ENCODE data around the gene NME4.
A peak's percentile ranks its signal among the peaks of the same experiment; 100 is the strongest.
"Not testable (repeated sequence)": the region's sequence is repeated elsewhere in the genome, so short reads cannot be mapped to it uniquely, and the experiment has no call there.

The NME4 gene

DNA sequence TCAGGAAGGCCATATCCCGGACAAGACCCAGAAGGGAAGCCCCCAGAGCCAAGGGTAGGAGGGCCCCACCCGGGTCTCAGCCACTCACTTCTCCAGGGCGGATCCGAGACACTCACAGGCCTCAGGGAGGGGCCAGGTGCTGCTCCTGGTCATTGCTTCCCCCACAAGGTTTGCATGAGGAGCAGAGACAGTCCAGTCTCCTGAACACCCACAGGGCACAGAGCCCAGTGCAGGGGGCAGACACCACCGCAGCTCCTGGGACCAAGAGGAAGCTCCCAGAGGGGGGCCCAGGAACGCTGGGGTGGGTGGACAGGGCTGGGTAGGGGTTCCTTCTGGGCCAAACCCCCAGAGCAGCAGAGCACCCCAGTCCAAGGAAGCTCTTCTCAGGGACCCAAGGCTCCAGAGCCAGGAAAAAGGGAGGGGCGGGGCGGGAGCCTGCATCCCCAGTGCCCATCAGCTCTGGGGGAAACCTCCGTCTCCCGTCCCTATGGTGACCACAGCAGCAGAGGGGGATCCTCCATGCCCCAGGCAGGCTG, 26.0 kb upstream of the NME4 start:
- Mint-ChIP-seq H3K27ac (peak overlapping the region; percentile 94), H3K4me1 (peaks cover 21% of the 10 kb centered on the region), H3K4me3 (peak overlapping the region; percentile 84), H3K27me3 (no peaks in the 10 kb centered on the region), H3K36me3 (no peaks in the 10 kb centered on the region), H3K9me3 (no peaks in the 10 kb centered on the region)

GRCh38 chr16:371515-372301, 25.3 kb upstream of the NME4 start:
- H3K4me3 Mint-ChIP-seq, result no peak overlapping the region
- no peaks in the 10 kb centered on the region for H3K36me3 Mint-ChIP-seq
- H3K27me3 Mint-ChIP-seq, result no peaks in the 10 kb centered on the region
- H3K27ac Mint-ChIP-seq, result no peak overlapping the region
- peaks cover 21% of the 10 kb centered on the region for H3K4me1 Mint-ChIP-seq
- no peaks in the 10 kb centered on the region for H3K9me3 Mint-ChIP-seq

- H3K4me3 Mint-ChIP-seq, result no peak overlapping the region
- no peaks in the 10 kb centered on the region for H3K36me3 Mint-ChIP-seq
- H3K4me1 Mint-ChIP-seq, result peaks cover 21% of the 10 kb centered on the region
- no peak overlapping the region for H3K27ac Mint-ChIP-seq
- no peaks in the 10 kb centered on the region for H3K27me3 Mint-ChIP-seq
- H3K9me3 Mint-ChIP-seq, result no peaks in the 10 kb centered on the region
Observed at GRCh38 chr16:372302-372983, 24.6 kb upstream of the NME4 start.

GRCh38 chr16:373020-373598, 23.9 kb upstream of the NME4 start:
- Mint-ChIP-seq H3K36me3 (no peaks in the 10 kb centered on the region), H3K9me3 (no peaks in the 10 kb centered on the region), H3K4me1 (peaks cover 21% of the 10 kb centered on the region), H3K27ac (no peak overlapping the region), H3K27me3 (no peaks in the 10 kb centered on the region), H3K4me3 (no peak overlapping the region)

DNA sequence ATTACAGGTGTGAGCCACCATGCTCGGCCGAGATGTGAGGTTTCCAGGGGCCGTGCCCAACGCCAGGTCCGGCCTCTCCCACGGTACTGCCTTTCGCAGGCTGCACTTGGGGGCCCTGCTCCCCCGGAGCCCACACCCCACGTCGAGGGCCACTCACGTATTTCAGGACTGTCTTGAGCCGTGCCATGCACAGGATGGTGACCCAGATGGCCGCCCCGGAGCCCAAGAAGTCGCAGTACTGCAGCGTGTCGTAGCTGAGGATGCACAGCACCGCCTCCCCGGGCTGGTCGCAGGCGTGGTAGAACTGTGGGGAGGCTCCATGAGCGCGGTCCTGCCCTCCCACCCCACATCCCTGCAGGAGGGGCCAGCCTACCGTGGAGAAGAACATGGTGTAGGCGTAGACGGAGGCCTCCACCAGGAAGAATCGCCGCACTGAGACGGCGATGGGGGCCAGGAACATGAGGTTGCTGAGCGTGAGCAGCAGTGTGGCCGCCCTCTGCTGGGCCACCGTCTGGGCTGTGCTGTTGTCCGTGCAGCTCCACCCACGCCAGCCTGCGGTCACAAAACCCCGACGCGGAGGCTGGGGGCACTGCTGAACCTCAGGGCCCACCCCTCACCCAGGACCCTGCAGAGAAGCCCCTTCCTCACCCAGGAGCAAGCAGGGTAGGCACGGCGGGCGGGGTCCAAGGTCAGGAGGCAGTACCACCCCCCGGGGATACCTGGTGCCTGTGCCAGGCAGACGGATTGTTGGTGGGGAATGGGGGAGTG, 23.0 kb upstream of the NME4 start:
- H3K4me3 Mint-ChIP-seq, result no peak overlapping the region
- H3K36me3 Mint-ChIP-seq, result no peaks in the 10 kb centered on the region
- H3K9me3 Mint-ChIP-seq, result no peaks in the 10 kb centered on the region
- H3K27ac Mint-ChIP-seq, result no peak overlapping the region
- H3K27me3 Mint-ChIP-seq, result no peaks in the 10 kb centered on the region
- peaks cover 22% of the 10 kb centered on the region for H3K4me1 Mint-ChIP-seq

DNA sequence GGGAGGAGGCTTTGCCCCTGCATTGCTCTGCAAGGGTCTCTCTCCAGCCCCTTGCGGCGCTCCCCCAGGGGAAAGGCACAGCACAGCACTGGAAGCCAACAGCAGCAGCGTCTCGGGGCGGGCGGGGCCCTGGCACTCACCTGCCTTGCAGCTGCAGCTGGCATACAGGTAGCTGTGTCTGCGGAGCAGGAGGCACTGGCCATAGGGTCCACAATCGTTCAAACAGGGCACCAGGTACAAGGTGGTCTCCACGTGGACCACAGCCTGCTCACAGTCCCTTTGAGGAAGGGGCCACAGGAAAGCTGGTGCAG, 22.4 kb upstream of the NME4 start:
- no peak overlapping the region for H3K4me3 Mint-ChIP-seq
- H3K36me3 Mint-ChIP-seq, result no peaks in the 10 kb centered on the region
- H3K27ac Mint-ChIP-seq, result no peak overlapping the region
- H3K9me3 Mint-ChIP-seq, result no peaks in the 10 kb centered on the region
- no peaks in the 10 kb centered on the region for H3K27me3 Mint-ChIP-seq
- H3K4me1 Mint-ChIP-seq, result peaks cover 20% of the 10 kb centered on the region

GRCh38 chr16:375212-375611, 21.8 kb upstream of the NME4 start:
- Mint-ChIP-seq H3K27ac (no peak overlapping the region), H3K4me3 (no peak overlapping the region), H3K27me3 (no peaks in the 10 kb centered on the region), H3K36me3 (no peaks in the 10 kb centered on the region), H3K9me3 (no peaks in the 10 kb centered on the region), H3K4me1 (peaks cover 20% of the 10 kb centered on the region)

- H3K4me1 Mint-ChIP-seq, result peaks cover 15% of the 10 kb centered on the region
- no peaks in the 10 kb centered on the region for H3K9me3 Mint-ChIP-seq
- H3K27me3 Mint-ChIP-seq, result no peaks in the 10 kb centered on the region
- no peak overlapping the region for H3K4me3 Mint-ChIP-seq
- no peaks in the 10 kb centered on the region for H3K36me3 Mint-ChIP-seq
- H3K27ac Mint-ChIP-seq, result no peak overlapping the region
Observed at GRCh38 chr16:375927-376816, 20.8 kb upstream of the NME4 start.

DNA sequence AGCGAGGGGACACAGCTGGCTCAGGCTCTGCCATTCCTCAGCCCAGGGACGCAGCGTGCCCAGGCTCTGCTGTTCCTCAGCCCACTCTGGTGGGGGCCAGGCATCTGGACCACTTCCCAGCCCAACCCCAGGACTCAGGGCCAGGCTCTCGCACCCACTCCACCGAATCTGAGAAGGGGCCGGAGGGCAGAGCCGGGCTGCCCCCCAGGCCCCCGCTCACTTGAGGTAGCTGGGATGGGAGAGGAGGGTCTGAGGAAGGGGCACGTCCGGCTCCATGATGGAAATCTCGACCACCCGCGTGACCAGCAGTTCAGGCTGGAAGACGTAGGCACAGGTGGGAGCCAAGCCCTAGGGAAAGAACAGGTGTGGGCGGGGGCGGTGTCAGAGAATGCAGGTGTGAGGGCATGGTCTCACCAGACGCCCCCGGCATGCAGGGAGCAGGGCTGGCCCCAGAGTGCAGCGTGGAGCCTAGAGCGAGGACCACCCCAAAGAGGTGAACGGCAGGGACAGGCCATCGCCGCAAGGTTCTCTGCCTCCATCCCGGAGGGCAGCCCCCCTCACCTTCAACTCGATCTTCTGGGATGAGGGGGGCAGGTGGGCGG, 20.1 kb upstream of the NME4 start:
- no peak overlapping the region for H3K4me3 Mint-ChIP-seq
- H3K27me3 Mint-ChIP-seq, result no peaks in the 10 kb centered on the region
- H3K9me3 Mint-ChIP-seq, result no peaks in the 10 kb centered on the region
- no peak overlapping the region for H3K27ac Mint-ChIP-seq
- no peaks in the 10 kb centered on the region for H3K36me3 Mint-ChIP-seq
- peaks cover 13% of the 10 kb centered on the region for H3K4me1 Mint-ChIP-seq

GRCh38 chr16:377419-377951, 19.5 kb upstream of the NME4 start:
- no peaks in the 10 kb centered on the region for H3K36me3 Mint-ChIP-seq
- peaks cover 12% of the 10 kb centered on the region for H3K4me1 Mint-ChIP-seq
- H3K4me3 Mint-ChIP-seq, result no peak overlapping the region
- H3K27me3 Mint-ChIP-seq, result no peaks in the 10 kb centered on the region
- no peaks in the 10 kb centered on the region for H3K9me3 Mint-ChIP-seq
- no peak overlapping the region for H3K27ac Mint-ChIP-seq

GRCh38 chr16:378113-378820, 18.7 kb upstream of the NME4 start:
- H3K27me3 Mint-ChIP-seq, H3K9me3 Mint-ChIP-seq, H3K36me3 Mint-ChIP-seq, H3K4me3 Mint-ChIP-seq, H3K27ac Mint-ChIP-seq: not testable (repeated sequence)
- peaks cover 20% of the 10 kb centered on the region for H3K4me1 Mint-ChIP-seq

GRCh38 chr16:378821-379182, 18.2 kb upstream of the NME4 start:
- no peaks in the 10 kb centered on the region for H3K27me3 Mint-ChIP-seq
- H3K27ac Mint-ChIP-seq, result no peak overlapping the region
- no peak overlapping the region for H3K4me3 Mint-ChIP-seq

DNA sequence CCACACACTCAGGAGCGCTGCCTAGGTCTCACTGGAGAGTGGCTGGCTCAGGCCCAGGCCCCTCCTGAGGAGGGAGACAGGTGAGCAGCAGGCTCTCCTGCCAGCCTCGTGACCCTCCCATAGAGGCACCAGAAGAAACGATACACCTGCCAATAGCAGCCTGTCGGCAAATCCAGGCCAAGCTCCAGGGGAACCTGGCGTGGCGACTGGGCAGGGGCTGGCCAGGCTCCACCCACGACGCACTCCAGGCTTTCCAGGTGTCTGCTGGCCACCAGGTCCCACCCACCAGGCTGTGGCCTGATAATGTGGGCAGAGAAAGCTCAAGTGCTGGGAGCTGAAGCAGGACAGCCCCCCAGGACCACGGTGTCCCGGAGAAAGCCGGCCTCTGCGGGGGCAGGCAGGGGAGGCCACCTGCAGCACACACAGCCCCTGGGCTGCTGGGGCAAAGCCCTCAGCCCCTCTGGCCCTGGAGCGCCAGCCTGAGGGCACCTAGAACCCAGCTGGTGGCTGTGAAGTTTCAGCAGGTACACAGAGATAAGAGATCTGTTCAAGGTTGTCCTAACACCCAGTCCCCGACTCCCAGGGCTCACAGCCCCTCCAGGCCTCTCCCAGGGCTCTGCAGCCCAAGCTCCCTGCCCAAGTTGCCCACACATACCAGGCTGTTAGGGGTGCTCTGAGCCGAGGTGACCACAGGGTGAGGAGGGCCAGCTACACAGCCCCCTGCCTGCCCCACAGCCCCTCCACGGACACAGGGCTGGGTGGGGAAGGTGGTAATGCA, 17.6 kb upstream of the NME4 start:
- H3K4me3 Mint-ChIP-seq, result peak overlapping the region; percentile 83
- H3K27ac Mint-ChIP-seq, result no peak overlapping the region
- no peaks in the 10 kb centered on the region for H3K27me3 Mint-ChIP-seq
- no peaks in the 10 kb centered on the region for H3K9me3 Mint-ChIP-seq
- H3K36me3 Mint-ChIP-seq, result no peaks in the 10 kb centered on the region
- H3K4me1 Mint-ChIP-seq, result peaks cover 25% of the 10 kb centered on the region

More at GRCh38 chr16:378821-379182, 18.2 kb upstream of the NME4 start:
- Mint-ChIP-seq H3K4me1 (peaks cover 25% of the 10 kb centered on the region), H3K9me3 (no peaks in the 10 kb centered on the region), H3K36me3 (no peaks in the 10 kb centered on the region)
